GM11168 (cell line): Measurements from ENCODE around the gene RNU2-1.
"Not testable (repeated sequence)": the region's sequence is repeated elsewhere in the genome, so short reads cannot be mapped to it uniquely, and the experiment has no call there.

Source experiments
- in situ Hi-C: fragments of 300-500 bp; cut with MboI; formaldehyde crosslinking; loops from one replicate; pipeline ENCODE4 v1.12.0; 2022; ENCODE audit warnings: low sequenced_read_pairs; ENCODE audit not compliant: unreplicated experiment

RNU2-1 gene

GRCh38 chr17:43216762-43217613 is 16.8 kb downstream of the RNU2-1 start:
- in situ Hi-C loops, result loop anchor here (5.0 kb wide), 1 partner anchor 100 kb away; no protein-coding TSS in a partner anchor

GRCh38 chr17:43216369-43216761 is 17.4 kb downstream of the RNU2-1 start:
- in situ Hi-C loops, result loop anchor here (5.0 kb wide), 1 partner anchor 101 kb away; no protein-coding TSS in a partner anchor

- in situ Hi-C loops, result loop anchor here (5.0 kb wide), 1 partner anchor 102 kb away; no protein-coding TSS in a partner anchor
Measured at GRCh38 chr17:43215341-43215740, 18.4 kb downstream of the RNU2-1 start.

GRCh38 chr17:43213545-43213944 is 20.2 kb downstream of the RNU2-1 start:
- in situ Hi-C loops, result no loop called here

GRCh38 chr17:43212641-43213490 is 20.9 kb downstream of the RNU2-1 start:
- in situ Hi-C loops, result no loop called here

GRCh38 chr17:43211480-43212402 is 22.0 kb downstream of the RNU2-1 start, which contains the start of gene TMEM106A:
TSS of gene TMEM106A (plus strand) at chr17:43211875. CDS start at chr17:43213042, 1,167 bp downstream.
- in situ Hi-C loops, result no loop called here

GRCh38 chr17:43211123-43211479 is 22.7 kb downstream of the RNU2-1 start:
- in situ Hi-C loops, result no loop called here

GRCh38 chr17:43210576-43210975 is 23.2 kb downstream of the RNU2-1 start:
- in situ Hi-C loops, result no loop called here

- in situ Hi-C loops, result not testable (repeated sequence)
Measured at GRCh38 chr17:43203013-43203412, 30.8 kb downstream of the RNU2-1 start.

- in situ Hi-C loops, result no loop called here
Measured at GRCh38 chr17:43200127-43200526, 33.6 kb downstream of the RNU2-1 start.

GRCh38 chr17:43199633-43200032 is 34.1 kb downstream of the RNU2-1 start:
- in situ Hi-C loops, result no loop called here

- in situ Hi-C loops, result no loop called here
Measured at GRCh38 chr17:43193251-43193650, 40.5 kb downstream of the RNU2-1 start.

- in situ Hi-C loops, result not testable (repeated sequence)
Measured at GRCh38 chr17:43186656-43187055, 47.1 kb downstream of the RNU2-1 start.

GRCh38 chr17:43183921-43184320 is 49.9 kb downstream of the RNU2-1 start:
- in situ Hi-C loops, result no loop called here
